H1 (cell line): ENCODE measurements around the gene TRPT1. TPM values are rescaled to one million over a fixed set of nuclear protein-coding genes. Genes with fewer than 3 reads are reported as not detected.
A peak's percentile ranks its signal among the peaks of the same experiment; 100 is the strongest.

ENCODE experiments used
- ASH2L ChIP-seq: fragments of 200-600, 300-600 bp; sonication (generic); IDR thresholded peaks from one replicate; pipeline ENCODE4 v1.7.1; 2017; ENCODE audit warnings: low read length
- CEBPB ChIP-seq: IDR thresholded peaks from 2 replicates; pipeline ENCODE4 v1.6.1; 2012; ENCODE audit warnings: low read depth, low read length
- CTCF ChIP-seq, 3 experiments: IDR thresholded peaks; 1 replicate in 2 of 3; 2 replicates in 1 of 3; pipeline versions ENCODE4 v1.5.1 to v1.6.1; 2011; ENCODE audit warnings: low read length in 3 of 3, mild to moderate bottlenecking in 3 of 3, inconsistent platforms in 2 of 3, low read depth in 1 of 3, moderate library complexity in 1 of 3; ENCODE audit not compliant: insufficient read depth in 1 of 3; ENCODE audit errors: control extremely low read depth in 1 of 3
- EGR1 ChIP-seq: IDR thresholded peaks from 2 replicates; pipeline ENCODE4 v1.6.1; 2011; ENCODE audit warnings: low read depth, low read length, borderline replicate concordance
- EP300 ChIP-seq, 2 experiments: IDR thresholded peaks; 1 replicate in 1 of 2; 2 replicates in 1 of 2; pipeline ENCODE4 v1.6.1; 2011 to 2012; ENCODE audit warnings: low read depth in 2 of 2, low read length in 2 of 2, mild to moderate bottlenecking in 2 of 2, borderline replicate concordance in 1 of 2, inconsistent platforms in 1 of 2, moderate library complexity in 1 of 2
- MAFK ChIP-seq: IDR thresholded peaks from 2 replicates; pipeline ENCODE4 v1.6.1; 2012; ENCODE audit warnings: low read depth, mild to moderate bottlenecking, improper control_type of control experiment, low read length
- PHF8 ChIP-seq: fragments of 200-600 bp; sonication (generic); conservative IDR thresholded peaks from 2 replicates; pipeline ENCODE4 v1.7.1; 2012; ENCODE audit warnings: low read depth, mild to moderate bottlenecking, inconsistent platforms, low read length, moderate library complexity
- POU5F1 ChIP-seq: IDR thresholded peaks from 2 replicates; pipeline ENCODE4 v1.6.1; 2011; ENCODE audit warnings: low read depth, mild to moderate bottlenecking, low read length, moderate library complexity
- RBBP5 ChIP-seq: IDR thresholded peaks from 2 replicates; pipeline ENCODE4 v1.7.1; 2012; ENCODE audit warnings: low read depth, mild to moderate bottlenecking, inconsistent platforms, low read length, moderate library complexity, borderline replicate concordance
- SAP30 ChIP-seq: fragments of 300-600 bp; sonication (generic); IDR thresholded peaks from 2 replicates; pipeline ENCODE4 v1.7.1; 2012; ENCODE audit warnings: low read length, moderate library complexity, mild to moderate bottlenecking, inconsistent platforms; ENCODE audit not compliant: insufficient read depth, insufficient replicate concordance
- SP2 ChIP-seq: IDR thresholded peaks from 2 replicates; pipeline ENCODE4 v1.6.1; 2012; ENCODE audit warnings: mild to moderate bottlenecking, low read length, inconsistent platforms
- polyA plus RNA-seq, 7 experiments: library from polyadenylated mRNA; depleted of rRNA in 3 of 7; stranded (reverse) in 5 of 7; unstranded in 2 of 7; fragments of >200 nt in 5 of 7; fragments of 200-250 nt in 2 of 7; gene quantifications; 1 replicate in 5 of 7; 2 replicates in 1 of 7; 4 replicates in 1 of 7; pipeline versions ENCODE4 v1.2.1 to v1.2.3, GENCODE V29; 2011 to 2013; ENCODE audit warnings: missing spikeins in 2 of 7, mixed read lengths in 2 of 7
- total RNA-seq: library from RNA; stranded (reverse); fragmentation: NEBNext Ultra II Directional; extraction: Animal tissue kit (Norgen Biotek cat#: 25700); gene quantifications from 2 replicates; pipeline ENCODE4 v1.2.1, GENCODE V29; 2021

Gene TRPT1
- total and polyA plus RNA-seq, 2 of the 8 experiments (the other 6 are each of a cell fraction or from before 2014, with no cell fraction given): 34.5 to 74.6 TPM

GRCh38 chr11:64246871-64247728, 21.1 kb upstream of the TRPT1 start, which contains the start of gene PPP1R14B (continued):
- TF ChIP-seq SAP30 (peak; percentile 99), PHF8 (0 out of 2 replicates have a peak, but pooled peaks have one; percentile 14), CEBPB (no peak), SP2 (0 out of 2 replicates have a peak, but pooled peaks have one; percentile 4), CTCF (IDR thresholded peaks at IDR 0.05; ENCODE audit: control extremely low read depth in 1 of 3, insufficient read depth in 1 of 3, low read depth in 1 of 3, low read length in 3 of 3) (peak in 1 of 3 experiments; percentile 12; a peak in 1 of 4 replicates), EGR1 (0 out of 2 replicates have a peak, but pooled peaks have one; percentile 55), MAFK (no peak), POU5F1 (no peak), EP300 (IDR thresholded peaks at IDR 0.05; ENCODE audit: borderline replicate concordance in 1 of 2, low read depth in 2 of 2, low read length in 2 of 2) (no peak), ASH2L (peak; percentile 77), RBBP5 (peak; percentile 42; the same call in 1 of the 2 replicates)
